Neural cell (in vitro differentiated cells): ENCODE results near the gene SLFN11. TPM values are rescaled to one million over a fixed set of nuclear protein-coding genes. Genes with fewer than 3 reads are reported as not detected.

ENCODE experiments used
- H2AFZ ChIP-seq: fragments of 200-600, 300-800 bp; sonication (generic), shearing (Covaris generic); 2 replicates; pipeline ENCODE4 v1.6.0; 2014; ENCODE audit warnings: low read depth, mild to moderate bottlenecking, antibody characterized with exemption, low read length, moderate library complexity
- H3F3A ChIP-seq: fragments of 200-600 bp; shearing (Covaris generic); 2 replicates; pipeline ENCODE4 v1.6.1; 2016; ENCODE audit warnings: mild to moderate bottlenecking, moderate library complexity, mixed read lengths, antibody characterized with exemption, low read length; ENCODE audit not compliant: insufficient read depth, poor library complexity, severe bottlenecking
- H3K27ac ChIP-seq: fragments of 200-600, 300-800 bp; sonication (generic), shearing (Covaris generic); 2 replicates; pipeline ENCODE4 v1.5.1; 2014; ENCODE audit warnings: mild to moderate bottlenecking, low read length, moderate library complexity
- H3K27me3 ChIP-seq: fragments of 300-800, 200-600 bp; sonication (generic), shearing (Covaris generic); 2 replicates; pipeline ENCODE4 v1.6.0; 2014; ENCODE audit warnings: mild to moderate bottlenecking, low read depth, low read length, moderate library complexity; ENCODE audit not compliant: insufficient read depth
- H3K36me3 ChIP-seq: fragments of 300-800, 200-600 bp; sonication (generic), shearing (Covaris generic); 2 replicates; pipeline ENCODE4 v1.5.1; 2014; ENCODE audit warnings: mild to moderate bottlenecking, antibody characterized with exemption, low read length, moderate library complexity; ENCODE audit not compliant: insufficient read depth
- H3K4me2 ChIP-seq: fragments of 300-800, 200-600 bp; sonication (generic), shearing (Covaris generic); 2 replicates; pipeline ENCODE4 v1.6.0; 2014; ENCODE audit warnings: mild to moderate bottlenecking, low read length
- H3K4me3 ChIP-seq: fragments of 300-800, 200-600 bp; sonication (generic), shearing (Covaris generic); 2 replicates; pipeline ENCODE4 v1.5.1; 2014; ENCODE audit warnings: mild to moderate bottlenecking, low read length, moderate library complexity
- H3K79me2 ChIP-seq: fragments of 200-600 bp; shearing (Covaris generic); replicated peaks from 2 replicates; pipeline ENCODE4 v1.6.0; 2014; ENCODE audit warnings: mild to moderate bottlenecking, low read length, moderate library complexity; ENCODE audit not compliant: insufficient read depth
- H3K9ac ChIP-seq: fragments of 300-800, 200-600 bp; sonication (generic), shearing (Covaris generic); 2 replicates; pipeline ENCODE4 v1.6.1; 2016; ENCODE audit warnings: mild to moderate bottlenecking, low read length, mixed read lengths
- H3K9me2 ChIP-seq: fragments of 200-600 bp; shearing (Covaris generic); 2 replicates; pipeline ENCODE4 v1.6.1; 2016; ENCODE audit warnings: mild to moderate bottlenecking, low read length, mixed read lengths; ENCODE audit not compliant: insufficient read depth
- H3K9me3 ChIP-seq: fragments of 200-600, 300-800 bp; sonication (generic), shearing (Covaris generic); 2 replicates; pipeline ENCODE4 v1.6.1; 2016; ENCODE audit warnings: mild to moderate bottlenecking, mixed run types, low read length, moderate library complexity, mixed read lengths
- H4K20me1 ChIP-seq: fragments of 200-600 bp; shearing (Covaris generic); 2 replicates; pipeline ENCODE4 v1.6.1; 2016; ENCODE audit warnings: mild to moderate bottlenecking, mixed run types; ENCODE audit not compliant: insufficient read depth
- EP300 ChIP-seq: fragments of 450-650 bp; conservative IDR thresholded peaks from 2 replicates; pipeline ENCODE4 v1.6.1; 2014; ENCODE audit warnings: antibody characterized with exemption, mild to moderate bottlenecking, moderate library complexity; ENCODE audit not compliant: poor library complexity, severe bottlenecking
- EZH2 ChIP-seq: fragments of 200-600, 300-800 bp; shearing (Covaris generic), sonication (generic); IDR thresholded peaks from 2 replicates; pipeline ENCODE4 v1.6.1; 2014; ENCODE audit warnings: antibody characterized with exemption, low read length, borderline replicate concordance, mild to moderate bottlenecking; ENCODE audit not compliant: insufficient read depth, poor library complexity, severe bottlenecking
- MXI1 ChIP-seq: fragments of 450-650 bp; conservative IDR thresholded peaks from 2 replicates; pipeline ENCODE4 v1.6.1; 2014; ENCODE audit warnings: antibody characterized with exemption, mild to moderate bottlenecking; ENCODE audit not compliant: poor library complexity, severe bottlenecking
- POLR2AphosphoS5 ChIP-seq: IDR thresholded peaks from 2 replicates; pipeline ENCODE4 v1.6.1; 2012
- RAD21 ChIP-seq: fragments of 450-650 bp; conservative IDR thresholded peaks from 2 replicates; pipeline ENCODE4 v1.6.1; 2014; ENCODE audit warnings: antibody characterized with exemption, mild to moderate bottlenecking, moderate library complexity
- SMC3 ChIP-seq: fragments of 450-650 bp; conservative IDR thresholded peaks from 2 replicates; pipeline ENCODE4 v1.6.1; 2014; ENCODE audit warnings: antibody characterized with exemption, mild to moderate bottlenecking, moderate library complexity; ENCODE audit not compliant: poor library complexity
- TAF1 ChIP-seq: IDR thresholded peaks from 2 replicates; pipeline ENCODE4 v1.6.1; 2012; ENCODE audit warnings: low read depth
- polyA plus RNA-seq: library from polyadenylated mRNA; depleted of rRNA; stranded (reverse); fragments of >200 nt; gene quantifications from 2 replicates; pipeline ENCODE4 v1.2.3, GENCODE V29; 2014
- TF ChIP-seq, protein P1 (sequence below): fragments of 450-650 bp; IDR thresholded peaks from 2 replicates; pipeline ENCODE4 v1.5.1; 2014; ENCODE audit warnings: antibody characterized with exemption, mild to moderate bottlenecking, moderate library complexity; ENCODE audit not compliant: poor library complexity, severe bottlenecking
- TF ChIP-seq, protein P2 (sequence below): IDR thresholded peaks from 2 replicates; pipeline ENCODE4 v1.6.1; 2012; ENCODE audit warnings: borderline replicate concordance

SLFN11 gene
- polyA plus RNA-seq, 1 donor from 2014 or later = not detected

- peaks cover 9% of the 10 kb centered on the region for H3K9me3 ChIP-seq
- H3K4me2 ChIP-seq = no peak overlapping the region
- H3K27me3 ChIP-seq = peaks cover 36% of the 10 kb centered on the region
- TF ChIP-seq EP300 (no peak), EZH2 (no peak), MXI1 (no peak), RAD21 (no peak), SMC3 (no peak), POLR2AphosphoS5 (no peak), TAF1 (no peak)
- TF ChIP-seq, protein P1, sequence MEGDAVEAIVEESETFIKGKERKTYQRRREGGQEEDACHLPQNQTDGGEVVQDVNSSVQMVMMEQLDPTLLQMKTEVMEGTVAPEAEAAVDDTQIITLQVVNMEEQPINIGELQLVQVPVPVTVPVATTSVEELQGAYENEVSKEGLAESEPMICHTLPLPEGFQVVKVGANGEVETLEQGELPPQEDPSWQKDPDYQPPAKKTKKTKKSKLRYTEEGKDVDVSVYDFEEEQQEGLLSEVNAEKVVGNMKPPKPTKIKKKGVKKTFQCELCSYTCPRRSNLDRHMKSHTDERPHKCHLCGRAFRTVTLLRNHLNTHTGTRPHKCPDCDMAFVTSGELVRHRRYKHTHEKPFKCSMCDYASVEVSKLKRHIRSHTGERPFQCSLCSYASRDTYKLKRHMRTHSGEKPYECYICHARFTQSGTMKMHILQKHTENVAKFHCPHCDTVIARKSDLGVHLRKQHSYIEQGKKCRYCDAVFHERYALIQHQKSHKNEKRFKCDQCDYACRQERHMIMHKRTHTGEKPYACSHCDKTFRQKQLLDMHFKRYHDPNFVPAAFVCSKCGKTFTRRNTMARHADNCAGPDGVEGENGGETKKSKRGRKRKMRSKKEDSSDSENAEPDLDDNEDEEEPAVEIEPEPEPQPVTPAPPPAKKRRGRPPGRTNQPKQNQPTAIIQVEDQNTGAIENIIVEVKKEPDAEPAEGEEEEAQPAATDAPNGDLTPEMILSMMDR = no peak
- TF ChIP-seq, protein P2, sequence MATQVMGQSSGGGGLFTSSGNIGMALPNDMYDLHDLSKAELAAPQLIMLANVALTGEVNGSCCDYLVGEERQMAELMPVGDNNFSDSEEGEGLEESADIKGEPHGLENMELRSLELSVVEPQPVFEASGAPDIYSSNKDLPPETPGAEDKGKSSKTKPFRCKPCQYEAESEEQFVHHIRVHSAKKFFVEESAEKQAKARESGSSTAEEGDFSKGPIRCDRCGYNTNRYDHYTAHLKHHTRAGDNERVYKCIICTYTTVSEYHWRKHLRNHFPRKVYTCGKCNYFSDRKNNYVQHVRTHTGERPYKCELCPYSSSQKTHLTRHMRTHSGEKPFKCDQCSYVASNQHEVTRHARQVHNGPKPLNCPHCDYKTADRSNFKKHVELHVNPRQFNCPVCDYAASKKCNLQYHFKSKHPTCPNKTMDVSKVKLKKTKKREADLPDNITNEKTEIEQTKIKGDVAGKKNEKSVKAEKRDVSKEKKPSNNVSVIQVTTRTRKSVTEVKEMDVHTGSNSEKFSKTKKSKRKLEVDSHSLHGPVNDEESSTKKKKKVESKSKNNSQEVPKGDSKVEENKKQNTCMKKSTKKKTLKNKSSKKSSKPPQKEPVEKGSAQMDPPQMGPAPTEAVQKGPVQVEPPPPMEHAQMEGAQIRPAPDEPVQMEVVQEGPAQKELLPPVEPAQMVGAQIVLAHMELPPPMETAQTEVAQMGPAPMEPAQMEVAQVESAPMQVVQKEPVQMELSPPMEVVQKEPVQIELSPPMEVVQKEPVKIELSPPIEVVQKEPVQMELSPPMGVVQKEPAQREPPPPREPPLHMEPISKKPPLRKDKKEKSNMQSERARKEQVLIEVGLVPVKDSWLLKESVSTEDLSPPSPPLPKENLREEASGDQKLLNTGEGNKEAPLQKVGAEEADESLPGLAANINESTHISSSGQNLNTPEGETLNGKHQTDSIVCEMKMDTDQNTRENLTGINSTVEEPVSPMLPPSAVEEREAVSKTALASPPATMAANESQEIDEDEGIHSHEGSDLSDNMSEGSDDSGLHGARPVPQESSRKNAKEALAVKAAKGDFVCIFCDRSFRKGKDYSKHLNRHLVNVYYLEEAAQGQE = no peak
- H3K36me3 ChIP-seq = no peaks in the 10 kb centered on the region
- no peaks in the 10 kb centered on the region for H3F3A ChIP-seq
- H3K27ac ChIP-seq = no peak overlapping the region
- no peaks in the 10 kb centered on the region for H3K79me2 ChIP-seq
- no peak overlapping the region for H3K4me3 ChIP-seq
- H3K9me2 ChIP-seq = no peaks in the 10 kb centered on the region
- H4K20me1 ChIP-seq = no peaks in the 10 kb centered on the region
- no peak overlapping the region for H2AFZ ChIP-seq
- no peak overlapping the region for H3K9ac ChIP-seq
These were observed 5.2 kb downstream of the SLFN11 start for GRCh38 chr17:35368081-35368830.

DNA sequence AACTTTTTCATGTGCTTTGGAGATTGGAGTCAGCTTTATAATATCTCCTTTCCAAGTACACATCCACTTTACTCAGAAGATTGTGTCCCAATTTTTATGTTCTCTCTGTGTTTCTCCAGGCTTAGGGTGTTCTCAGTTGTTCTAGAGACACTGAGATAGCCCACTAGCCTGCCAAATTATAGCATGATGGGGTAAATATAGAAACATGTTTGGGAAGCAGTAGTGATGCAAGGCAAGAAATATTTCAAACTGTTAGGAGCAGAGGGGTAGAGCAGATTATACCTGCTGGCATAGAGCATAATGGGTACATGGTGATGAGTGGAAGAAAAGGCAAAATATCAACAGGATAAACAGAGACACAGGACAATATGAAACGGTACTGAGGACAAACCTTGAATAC lies 12.4 kb downstream of the SLFN11 start:
- Histone ChIP-seq H3K9ac (no peak overlapping the region), H3K9me3 (no peaks in the 10 kb centered on the region), H3F3A (no peaks in the 10 kb centered on the region), H3K4me3 (no peak overlapping the region), H3K36me3 (no peaks in the 10 kb centered on the region), H3K9me2 (no peaks in the 10 kb centered on the region), H3K4me2 (no peak overlapping the region), H3K27me3 (peaks cover 14% of the 10 kb centered on the region), H4K20me1 (no peaks in the 10 kb centered on the region), H3K27ac (no peak overlapping the region), H3K79me2 (no peaks in the 10 kb centered on the region), H2AFZ (no peak overlapping the region)
- TF ChIP-seq RAD21 (no peak), MXI1 (no peak), TAF1 (no peak)
- TF ChIP-seq, protein P1 = no peak
